DMS 273 (cell line): ENCODE data around the gene S100A6.

Source experiments
- DNase-seq: peaks from one replicate; lab custom pipeline; 2025; ENCODE audit not compliant: unreplicated experiment; lab: John Stamatoyannopoulos, UW

S100A6 gene

GRCh38 chr1:153546796-153547559, 11.2 kb upstream of the S100A6 start:
- DNase-seq = no peak

DNA sequence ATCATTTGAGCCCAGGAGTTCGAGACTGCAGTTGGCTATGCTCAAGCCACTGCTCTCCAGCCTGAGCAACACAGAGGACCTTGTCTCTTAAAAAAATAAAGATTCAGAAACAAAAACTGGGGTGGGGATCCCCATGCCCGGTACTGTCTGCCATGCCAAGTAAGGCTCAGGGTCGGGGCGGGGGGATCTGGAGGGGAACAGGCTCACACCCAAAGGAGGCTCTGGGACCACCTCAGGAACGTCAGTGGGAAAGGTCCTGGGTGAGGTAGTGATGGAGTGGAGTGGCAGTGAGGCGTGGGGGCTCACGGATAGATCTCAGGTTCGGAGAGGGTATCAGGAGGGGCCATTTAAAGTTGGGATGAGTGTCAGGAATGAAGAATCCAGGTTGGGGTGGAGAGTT, 10.6 kb upstream of the S100A6 start:
- DNase-seq = no peak

- peak; percentile 98 for DNase-seq
These were observed 9.6 kb upstream of the S100A6 start, which contains the start of gene S100A4 for GRCh38 chr1:153545067-153546055. S100A4 (minus strand) TSS chr1:153545806; CDS start chr1:153544794, 1,012 bp downstream.

GRCh38 chr1:153544453-153545066, 8.8 kb upstream of the S100A6 start:
- no peak for DNase-seq

DNA sequence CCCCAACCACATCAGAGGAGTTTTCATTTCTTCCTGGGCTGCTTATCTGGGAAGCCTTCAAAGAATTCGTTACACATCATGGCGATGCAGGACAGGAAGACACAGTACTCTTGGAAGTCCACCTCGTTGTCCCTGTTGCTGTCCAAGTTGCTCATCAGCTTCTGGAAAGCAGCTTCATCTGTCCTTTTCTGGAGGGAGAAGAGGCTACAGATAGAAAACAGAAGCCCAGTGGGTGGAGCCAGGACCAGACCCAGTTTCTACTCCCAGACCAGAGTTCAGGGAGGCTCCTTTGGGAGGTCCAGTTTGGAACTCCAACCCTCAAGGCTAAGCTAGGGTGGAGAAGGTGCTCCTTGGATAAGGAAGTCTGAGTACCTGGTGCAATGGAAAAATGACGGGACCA, 7.9 kb upstream of the S100A6 start:
- no peak for DNase-seq

DNA sequence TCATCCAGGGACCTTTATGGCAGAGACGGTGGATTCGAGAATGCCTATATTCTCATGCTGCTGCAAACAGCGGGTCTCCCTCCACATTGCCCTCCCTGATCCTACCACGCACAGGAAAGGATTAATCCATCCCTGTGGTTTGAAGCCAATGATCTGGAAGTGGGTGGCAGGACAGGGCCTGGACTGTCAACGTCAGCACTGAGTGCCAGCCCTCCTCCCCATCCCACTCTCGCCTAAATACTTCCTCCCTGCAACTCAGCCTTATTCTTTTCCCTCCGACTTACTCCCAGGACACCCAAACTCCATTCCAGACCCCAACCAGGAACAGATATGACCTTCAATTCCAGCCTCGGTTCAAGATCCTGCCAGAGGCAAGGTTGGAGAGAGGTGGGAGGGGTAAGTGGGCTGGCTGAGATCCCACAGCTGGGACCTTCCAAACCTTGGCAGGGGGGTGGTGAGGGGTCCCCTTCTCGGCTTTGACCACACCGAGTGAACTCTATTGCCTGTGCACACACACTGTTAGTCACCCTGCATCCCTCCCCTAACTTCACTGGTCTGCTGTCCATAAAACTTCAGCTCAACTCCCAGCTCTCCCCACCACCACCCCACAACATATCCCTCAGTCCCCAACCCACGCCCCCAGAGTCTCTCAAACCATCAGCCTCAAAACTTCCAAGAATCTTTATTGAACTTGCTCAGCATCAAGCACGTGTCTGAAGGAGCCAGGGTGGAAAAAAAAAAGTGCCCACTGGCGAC, 7.3 kb upstream of the S100A6 start:
- DNase-seq = no peak

- DNase-seq = no peak
These were observed 6.1 kb upstream of the S100A6 start for GRCh38 chr1:153541641-153542590.

- DNase-seq = peak; percentile 87
These were observed 4.9 kb upstream of the S100A6 start, which contains the start of gene S100A5 for GRCh38 chr1:153540394-153541361. S100A5 (minus strand) TSS chr1:153540934; CDS start chr1:153540191, 743 bp downstream.

GRCh38 chr1:153539395-153540093, 3.8 kb upstream of the S100A6 start:
- peak; percentile 68 for DNase-seq

GRCh38 chr1:153538315-153538821, 2.6 kb upstream of the S100A6 start:
- DNase-seq = peak; percentile 81

DNA sequence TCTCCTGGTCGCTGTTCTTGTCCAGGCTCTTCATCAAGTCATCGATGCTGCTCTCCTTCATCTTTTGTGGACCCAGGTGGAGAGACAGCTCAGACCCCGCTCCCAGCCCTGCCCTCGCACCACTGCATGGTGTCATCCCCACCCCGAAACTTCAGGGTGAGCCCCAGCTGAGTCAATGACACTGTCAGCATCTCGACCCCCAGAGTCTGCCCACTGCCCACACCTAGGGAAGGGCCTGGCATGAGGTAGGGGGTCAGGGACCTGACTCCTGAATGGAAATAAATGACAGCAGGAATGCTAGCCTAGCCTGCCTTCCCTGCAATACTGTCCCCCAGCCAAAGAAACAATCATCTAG, 1.6 kb upstream of the S100A6 start:
- DNase-seq = no peak

DNA sequence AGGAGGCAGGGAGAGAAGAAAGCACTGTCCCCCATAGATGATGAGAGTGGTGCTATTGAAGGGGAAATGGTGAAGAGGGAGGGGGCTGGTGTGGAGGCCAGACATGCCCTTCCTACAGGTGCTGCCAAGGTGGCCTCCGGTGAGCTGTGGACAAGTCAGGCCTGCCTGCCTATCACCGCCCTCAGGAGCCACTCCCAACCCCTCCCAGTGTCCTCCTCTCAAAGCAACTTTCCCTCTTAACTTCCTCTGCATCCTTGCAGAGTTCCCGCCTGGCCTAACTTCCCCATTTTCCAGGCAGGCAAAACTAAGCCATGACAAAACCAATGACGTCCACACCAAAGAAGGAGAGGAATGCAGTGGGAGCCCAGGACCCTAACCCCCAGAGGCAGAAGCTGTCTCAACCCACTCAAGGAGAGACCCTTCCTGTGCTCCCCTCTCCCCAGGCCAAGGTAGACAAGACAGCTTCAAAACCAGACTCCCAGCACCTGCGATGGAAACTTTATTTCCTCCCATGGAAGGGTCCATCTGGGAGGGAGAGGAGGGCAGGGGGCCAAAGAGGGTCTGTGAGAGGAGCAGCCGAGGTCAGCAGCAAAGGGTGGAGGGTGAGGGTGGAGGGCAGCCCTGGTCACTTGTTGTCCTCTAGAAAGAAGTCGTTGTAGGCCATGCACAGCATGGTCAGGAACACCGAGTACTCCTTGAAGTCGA, 1.0 kb upstream of the S100A6 start:
- DNase-seq = no peak

DNA sequence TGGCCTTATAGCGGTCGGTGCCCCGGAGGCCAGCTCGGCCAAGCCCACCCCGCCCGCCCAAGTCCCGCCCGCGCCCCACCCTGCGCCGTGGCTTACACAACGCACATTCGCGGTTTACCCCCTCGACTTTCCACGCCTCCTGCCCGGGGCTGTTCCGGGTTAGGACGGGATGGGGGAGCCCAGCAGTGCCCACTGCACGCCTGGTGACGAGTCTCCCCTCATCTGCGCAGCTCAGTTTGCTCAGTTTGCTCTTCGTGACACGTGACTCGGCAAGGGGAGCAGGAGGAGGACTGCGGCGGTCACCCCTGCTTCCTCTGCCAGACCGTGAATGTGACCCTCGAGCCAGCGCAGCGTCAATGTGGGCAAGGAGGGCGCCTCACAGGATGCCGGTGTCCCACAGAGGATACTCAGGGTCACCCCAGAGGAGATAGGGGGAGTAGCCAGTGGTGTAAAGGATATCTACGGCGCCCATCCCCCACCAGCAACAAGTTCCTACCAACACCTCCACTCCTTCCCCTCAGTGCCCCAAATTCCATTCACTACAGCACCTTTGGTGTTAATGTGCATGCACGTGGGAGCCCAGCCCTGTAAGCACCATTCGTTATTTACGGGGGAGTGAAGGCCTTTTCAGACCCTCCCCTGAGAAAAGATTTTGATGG, 350 bp upstream of the S100A6 start:
- DNase-seq = no peak

GRCh38 chr1:153534925-153535241, 908 bp downstream of the S100A6 start:
- DNase-seq = no peak

GRCh38 chr1:153534226-153534924, 1.4 kb downstream of the S100A6 start:
- DNase-seq = no peak

DNA sequence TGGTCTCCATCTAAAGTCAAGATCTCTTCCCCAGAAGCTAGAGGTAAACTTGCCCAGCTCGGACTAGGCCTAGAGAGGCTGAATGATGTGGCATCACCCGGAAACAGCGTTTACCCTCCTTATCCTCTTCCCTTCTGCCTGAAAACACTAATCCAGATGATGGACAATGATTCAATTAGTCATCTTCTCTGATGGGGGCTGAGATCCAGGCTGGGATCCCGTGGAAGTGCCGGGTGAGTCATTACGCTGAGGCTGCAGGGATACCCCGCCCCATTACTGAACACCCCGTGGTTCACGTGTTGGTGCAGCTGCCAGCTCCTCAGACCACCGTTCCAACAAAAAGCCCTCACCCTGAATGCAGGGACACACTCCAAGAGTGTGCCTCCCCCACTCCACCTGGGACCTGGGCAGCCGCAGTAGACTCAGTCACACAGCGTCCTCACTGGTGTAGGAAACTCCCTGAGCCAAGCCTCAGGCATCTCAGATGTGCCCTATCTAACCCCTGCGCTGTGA, 2.0 kb downstream of the S100A6 start:
- peak; percentile 69 for DNase-seq
